Fibroblast of skin of left quadriceps (primary cell): ENCODE data around the gene SMIM41.

Experiments used
- DNase-seq, 2 experiments: peaks; one replicate each; pipeline ENCODE4 v3.0.0-alpha.2; 2013; ENCODE audit warnings: low read depth in 2 of 2

Gene SMIM41

GRCh38 chr12:52122540-52122871 lies 43.0 kb downstream of the SMIM41 start:
- DNase-seq: no peak

GRCh38 chr12:52122904-52123303 lies 43.4 kb downstream of the SMIM41 start:
- DNase-seq: no peak

- DNase-seq: no peak
Observed at GRCh38 chr12:52123487-52124186, 44.1 kb downstream of the SMIM41 start.

- no peak for DNase-seq
Observed at GRCh38 chr12:52125476-52125900, 46.0 kb downstream of the SMIM41 start.

- no peak for DNase-seq
Observed at GRCh38 chr12:52126050-52126604, 46.6 kb downstream of the SMIM41 start.

GRCh38 chr12:52126605-52127578 lies 47.4 kb downstream of the SMIM41 start:
- no peak for DNase-seq

GRCh38 chr12:52127683-52128450 lies 48.4 kb downstream of the SMIM41 start:
- DNase-seq: no peak

GRCh38 chr12:52130711-52131110 lies 51.2 kb downstream of the SMIM41 start:
- no peak for DNase-seq

- no peak for DNase-seq
Observed at GRCh38 chr12:52132754-52133161, 53.3 kb downstream of the SMIM41 start.

- no peak for DNase-seq
Observed at GRCh38 chr12:52137746-52138145, 58.2 kb downstream of the SMIM41 start.

- DNase-seq: no peak
Observed at GRCh38 chr12:52139147-52139546, 59.6 kb downstream of the SMIM41 start.

GRCh38 chr12:52139579-52140062 lies 60.1 kb downstream of the SMIM41 start:
- DNase-seq: no peak

GRCh38 chr12:52141306-52141705 lies 61.8 kb downstream of the SMIM41 start:
- no peak for DNase-seq

- no peak for DNase-seq
Observed at GRCh38 chr12:52141875-52142274, 62.4 kb downstream of the SMIM41 start.

GRCh38 chr12:52142431-52142830 lies 62.9 kb downstream of the SMIM41 start:
- no peak for DNase-seq

GRCh38 chr12:52144512-52145227 lies 65.2 kb downstream of the SMIM41 start:
- DNase-seq: no peak

- no peak for DNase-seq
Observed at GRCh38 chr12:52145228-52146088, 66.0 kb downstream of the SMIM41 start.

- DNase-seq: no peak
Observed at GRCh38 chr12:52146089-52146821, 66.8 kb downstream of the SMIM41 start.

GRCh38 chr12:52146822-52147366 lies 67.4 kb downstream of the SMIM41 start:
- DNase-seq: no peak
